GM19035 (cell line): Measurements from ENCODE around the gene ELFN1.
"Not testable (repeated sequence)": the region's sequence is repeated elsewhere in the genome, so short reads cannot be mapped to it uniquely, and the experiment has no call there.

Source experiments
- ATAC-seq: cut with Tn5 transposase; IDR thresholded peaks from one replicate; pipeline ENCODE4 v1.9.1; 2021; ENCODE audit not compliant: unreplicated experiment

The ELFN1 gene

DNA sequence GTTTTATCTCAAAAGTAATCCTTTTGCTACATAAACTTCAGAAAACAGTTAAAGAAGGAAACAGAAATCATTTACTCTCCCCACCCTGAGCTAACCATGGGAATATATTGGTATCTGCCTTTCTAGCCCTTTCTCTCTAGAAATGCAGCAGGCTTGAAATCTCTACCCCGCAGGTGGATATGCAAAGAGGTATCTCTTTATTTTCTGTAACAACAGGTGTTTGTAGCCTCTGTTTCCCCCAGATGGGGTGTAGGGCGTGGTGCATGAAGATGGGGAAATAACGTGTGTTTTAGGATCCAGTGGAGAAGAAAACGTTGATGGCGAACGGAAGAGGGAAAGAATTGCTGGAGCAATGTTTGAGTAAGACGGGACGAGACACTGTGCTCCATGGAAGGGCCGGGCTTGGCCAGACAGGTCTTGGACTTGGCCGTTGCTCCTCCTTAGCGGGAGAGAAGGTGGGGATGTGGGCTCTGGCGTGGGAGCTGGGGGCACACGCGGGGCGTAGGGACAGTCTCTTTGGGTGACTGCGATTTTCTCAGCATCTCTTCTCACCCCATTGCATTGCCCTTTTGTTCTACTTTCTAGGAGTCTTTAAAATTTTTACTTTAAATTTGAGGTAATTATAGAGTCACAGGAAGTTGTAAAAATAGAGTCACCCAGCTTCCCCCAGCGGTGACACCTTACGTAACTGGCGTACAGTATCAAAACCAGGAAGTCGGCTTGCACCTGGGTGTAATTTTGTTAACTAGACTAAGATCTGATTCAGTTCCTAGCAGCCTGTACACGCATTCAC is 82.9 kb downstream of the ELFN1 start:
- no peak for ATAC-seq

DNA sequence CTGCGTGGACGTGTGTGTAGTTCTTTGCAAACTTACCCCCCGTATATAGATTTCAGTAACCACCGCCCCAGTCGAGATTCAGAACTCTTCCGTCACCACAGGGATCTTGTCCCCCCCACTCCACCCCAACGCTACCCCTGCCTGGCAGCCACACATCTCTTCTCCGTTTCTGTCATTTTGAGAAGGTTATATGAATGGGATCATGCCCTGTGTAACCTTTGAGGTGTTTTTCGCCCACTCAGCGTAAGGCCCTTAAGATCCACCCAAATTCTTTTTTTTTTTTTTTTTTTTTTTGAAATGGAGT is 83.4 kb downstream of the ELFN1 start:
- ATAC-seq, result no peak

DNA sequence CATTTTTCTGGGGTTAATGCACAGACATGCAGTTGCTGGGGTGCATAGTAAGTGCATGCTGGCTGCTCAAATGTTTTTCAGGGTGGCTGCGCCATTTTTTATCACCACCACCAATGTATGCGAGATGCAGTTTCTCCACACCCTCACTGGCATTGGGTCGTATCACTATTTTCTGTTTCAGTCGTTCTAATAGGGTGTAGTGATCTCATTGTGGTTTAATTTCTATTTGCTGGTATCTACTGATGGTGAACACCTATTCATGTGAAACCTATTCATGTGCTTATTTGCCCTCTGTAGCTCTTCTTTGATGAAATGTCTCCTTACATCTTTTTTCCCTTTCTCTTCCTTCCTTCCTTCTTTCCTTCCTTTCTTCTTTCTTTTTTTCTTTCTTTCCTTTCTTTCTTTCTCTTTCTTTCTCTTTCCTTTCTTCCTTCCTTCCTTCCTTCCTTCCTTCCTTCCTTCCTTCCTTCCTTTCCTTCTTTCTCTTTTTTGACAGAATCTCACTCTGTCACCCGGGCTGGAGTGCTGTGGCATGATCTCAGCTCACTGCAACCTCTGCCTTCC is 84.3 kb downstream of the ELFN1 start:
- no peak for ATAC-seq

DNA sequence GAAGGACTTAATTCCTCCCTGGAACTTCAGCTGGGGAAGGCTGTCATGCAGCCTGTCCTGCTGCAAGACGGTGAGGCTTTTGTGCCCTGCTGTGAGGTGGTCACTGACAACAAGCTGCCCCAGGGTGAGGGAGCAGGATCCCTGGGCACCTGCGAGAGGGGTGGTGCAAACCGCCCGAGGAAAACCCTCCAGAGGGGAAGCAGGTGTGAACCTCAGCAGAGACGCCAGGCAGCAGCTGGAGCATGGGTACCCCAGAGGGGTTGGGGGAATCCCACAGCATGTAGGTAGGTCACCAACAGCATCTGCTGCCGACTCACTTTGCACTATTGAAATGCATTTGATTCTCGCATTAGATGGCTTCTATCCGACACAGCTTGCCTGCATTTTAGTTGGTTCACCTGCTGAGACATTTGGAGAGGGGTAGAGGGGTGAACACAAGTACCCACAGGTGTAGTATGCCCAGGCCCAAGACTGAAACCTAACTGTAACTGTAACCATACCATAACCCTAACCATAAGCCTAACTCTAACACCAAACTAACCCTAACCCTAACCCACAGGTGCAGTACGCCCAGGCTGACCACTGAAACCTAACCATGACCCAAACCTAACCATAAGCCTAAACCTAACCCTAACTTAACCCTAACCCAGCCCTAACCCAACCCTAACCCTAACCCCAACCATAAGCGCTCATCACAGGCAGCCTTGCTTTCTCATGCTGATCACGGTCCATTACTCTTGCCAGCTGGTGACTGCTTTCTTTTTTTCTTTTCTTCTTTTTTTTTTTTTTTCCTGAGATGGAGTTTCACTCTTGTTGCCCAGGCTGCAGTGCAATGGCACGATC is 85.9 kb downstream of the ELFN1 start:
- ATAC-seq, result no peak

DNA sequence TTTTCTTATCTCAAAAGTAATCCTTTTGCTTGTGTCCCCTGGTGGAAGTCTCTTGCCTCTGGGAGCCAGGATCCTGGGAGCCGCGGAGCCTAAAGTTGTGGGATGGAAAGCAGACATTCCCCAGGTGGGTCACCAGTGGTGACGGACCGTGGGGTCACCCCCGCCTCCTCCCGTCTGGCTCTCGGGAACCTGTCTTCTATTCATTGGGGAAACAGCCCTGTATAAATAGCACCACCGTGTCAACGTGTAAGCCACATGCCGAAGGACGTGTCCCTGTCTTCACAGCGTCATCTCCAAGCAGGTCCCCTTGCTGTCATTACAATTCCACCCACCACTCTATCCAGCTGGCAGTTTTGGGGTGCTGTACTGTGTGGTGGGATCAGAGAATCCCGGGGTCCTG is 87.5 kb downstream of the ELFN1 start:
- ATAC-seq, result no peak

DNA sequence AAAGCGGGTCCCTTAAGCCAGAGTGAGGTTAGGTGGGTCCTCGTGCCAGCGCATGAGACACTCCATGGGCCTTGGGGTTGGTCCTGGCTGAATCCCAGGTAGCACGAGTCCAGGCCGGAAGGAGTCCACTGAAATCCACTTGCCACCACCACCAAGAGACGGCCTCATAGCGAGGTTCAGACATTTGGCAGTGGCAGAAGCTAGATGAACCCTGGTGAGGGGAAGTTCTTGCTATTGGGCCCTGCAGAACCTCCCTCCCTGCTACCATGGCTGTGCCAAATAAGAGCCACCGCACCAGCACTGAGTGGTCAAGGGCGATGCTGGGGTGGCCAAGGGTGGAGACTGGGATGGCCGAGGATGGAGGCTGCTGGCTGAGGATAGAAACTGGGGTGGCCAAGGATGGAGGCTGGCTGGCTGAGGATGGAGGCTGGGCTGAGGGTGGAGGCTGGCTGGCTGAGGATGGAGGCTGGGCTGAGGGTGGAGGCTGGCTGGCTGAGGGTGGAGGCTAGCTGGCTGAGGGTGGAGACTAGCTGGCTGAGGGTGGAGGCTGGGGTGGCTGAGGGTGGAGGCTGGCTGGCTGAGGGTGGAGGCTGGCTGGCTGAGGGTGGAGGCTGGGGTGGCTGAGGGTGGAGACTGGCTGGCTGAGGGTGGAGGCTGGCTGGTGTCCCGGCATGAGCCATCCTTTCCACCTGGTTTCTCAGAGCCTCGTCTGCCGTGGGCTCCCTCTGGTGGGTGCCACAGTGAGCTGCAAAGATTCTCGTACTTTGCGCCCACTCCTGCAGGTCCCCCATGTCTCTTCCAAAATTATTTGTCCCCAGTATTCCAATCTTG is 88.2 kb downstream of the ELFN1 start:
- ATAC-seq, result no peak

DNA sequence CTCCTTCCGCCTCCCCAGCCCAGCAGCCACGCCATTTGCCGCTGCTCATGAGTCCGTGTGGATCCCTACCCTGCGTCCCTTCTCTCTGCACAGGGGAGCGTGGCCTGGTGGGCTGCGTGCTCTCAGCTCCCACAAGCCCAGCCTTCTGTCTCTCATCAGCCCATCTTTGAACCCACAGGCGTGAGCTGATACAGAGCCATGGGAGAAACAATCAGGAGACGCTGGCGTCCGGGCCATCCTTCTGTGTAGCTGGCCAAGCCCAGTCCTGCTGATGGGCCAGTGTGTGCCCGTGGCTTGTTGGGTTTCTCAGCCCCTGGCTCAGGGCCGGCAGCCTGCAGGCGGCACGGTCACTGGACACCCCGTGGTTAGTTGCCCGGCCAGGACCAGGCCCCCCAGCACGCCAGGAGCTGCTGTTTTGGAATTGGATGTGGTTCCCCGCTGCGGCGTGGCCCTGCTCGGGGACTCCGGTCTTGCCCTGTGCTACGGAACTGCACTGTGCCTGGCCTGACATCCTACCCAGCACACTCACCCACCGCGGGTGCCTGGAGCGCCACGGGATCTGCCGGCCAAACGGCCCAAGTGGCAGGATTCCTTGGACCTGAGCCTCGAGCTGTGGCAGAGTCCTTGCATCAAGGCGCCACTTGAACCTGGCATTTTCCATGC is 88.9 kb downstream of the ELFN1 start:
- ATAC-seq, result no peak

DNA sequence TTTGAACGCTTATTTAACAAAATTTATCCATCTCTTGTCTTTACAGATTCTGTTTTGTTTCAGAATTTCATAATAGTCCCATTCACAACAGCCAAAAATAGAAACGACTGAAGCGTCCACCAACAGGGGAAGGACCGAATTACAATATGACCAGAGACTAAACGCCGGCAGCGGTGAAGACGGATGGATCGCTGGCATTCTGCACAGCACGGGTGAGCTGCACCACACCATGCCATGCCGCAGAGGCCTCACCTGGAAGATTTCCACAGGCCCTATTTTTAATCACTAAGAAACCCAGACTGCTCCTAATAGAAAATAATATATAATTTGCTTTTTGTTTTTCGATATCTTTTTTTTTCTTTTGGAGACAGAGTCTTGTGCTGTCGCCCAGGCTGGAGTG is 91.0 kb downstream of the ELFN1 start:
- ATAC-seq, result no peak

DNA sequence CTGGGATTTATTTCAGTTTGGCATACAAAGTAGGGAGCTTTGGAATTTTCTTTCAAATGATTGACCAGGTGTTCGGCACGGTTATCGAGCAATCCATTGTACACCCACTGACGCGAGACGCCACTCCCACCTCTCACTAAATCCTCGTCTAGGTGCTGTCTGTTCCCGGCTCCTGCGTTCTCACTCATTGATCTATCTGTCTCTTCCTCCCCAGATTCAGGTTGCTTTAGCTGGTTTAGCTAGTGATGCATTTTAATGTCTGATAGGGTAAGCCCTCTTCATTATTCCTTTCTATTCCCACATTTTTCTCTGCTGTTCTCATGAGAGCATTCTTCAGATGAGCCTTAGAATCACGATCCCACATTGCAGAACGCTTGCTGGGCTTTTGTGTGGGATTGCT is 91.7 kb downstream of the ELFN1 start:
- no peak for ATAC-seq

DNA sequence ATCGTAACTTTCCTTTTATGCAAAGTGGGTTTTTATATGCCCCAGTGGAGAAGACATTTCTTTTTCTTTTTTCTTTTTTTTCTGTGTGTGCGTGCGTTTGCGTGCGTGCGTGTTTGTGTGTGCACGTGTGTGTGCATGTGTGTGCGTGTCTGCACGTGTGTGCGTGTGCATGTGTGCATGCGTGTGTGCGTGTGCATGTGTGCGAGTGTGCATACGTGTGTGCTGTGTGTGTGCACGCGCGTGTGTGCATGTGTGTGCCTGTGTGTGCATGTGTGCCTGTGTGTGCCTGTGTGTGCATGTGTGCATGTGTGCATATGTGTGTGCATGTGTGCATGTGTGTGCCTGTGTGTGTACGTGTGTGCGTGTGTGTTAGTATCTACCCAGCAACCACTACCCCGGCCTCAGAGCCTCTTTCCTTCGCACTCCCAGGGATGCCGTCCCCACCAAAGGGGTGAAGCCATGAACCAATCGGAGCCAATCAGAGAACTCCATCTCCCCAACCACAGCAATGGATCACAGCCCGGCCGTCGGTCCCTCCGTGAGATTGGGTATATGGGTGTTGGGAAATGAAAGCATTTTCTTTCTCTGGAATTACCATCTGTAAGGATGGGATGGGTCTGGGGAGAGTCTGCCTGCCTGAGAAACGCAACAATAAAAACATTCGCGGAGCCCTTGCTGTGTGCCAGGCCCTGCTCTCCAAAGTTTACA is 92.3 kb downstream of the ELFN1 start:
- ATAC-seq, result no peak

DNA sequence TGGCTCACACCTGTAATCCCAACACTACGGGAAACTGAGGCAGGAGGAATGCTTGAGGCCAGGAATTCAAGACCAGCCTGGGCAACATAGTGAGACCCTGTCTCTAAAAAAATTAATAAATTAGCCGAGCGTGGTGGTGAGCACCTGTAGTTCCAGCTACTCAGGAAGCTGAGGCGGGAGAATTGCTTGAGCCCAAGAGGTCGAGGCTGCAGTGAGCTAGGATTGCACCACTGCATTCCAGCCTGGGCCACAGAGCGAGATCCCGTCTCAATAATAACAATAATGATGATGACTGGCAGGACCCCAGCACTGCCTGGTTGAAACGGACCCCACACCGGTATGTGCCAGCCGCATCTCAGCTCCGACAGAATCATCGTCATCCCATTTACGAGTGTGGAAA is 93.0 kb downstream of the ELFN1 start:
- no peak for ATAC-seq

DNA sequence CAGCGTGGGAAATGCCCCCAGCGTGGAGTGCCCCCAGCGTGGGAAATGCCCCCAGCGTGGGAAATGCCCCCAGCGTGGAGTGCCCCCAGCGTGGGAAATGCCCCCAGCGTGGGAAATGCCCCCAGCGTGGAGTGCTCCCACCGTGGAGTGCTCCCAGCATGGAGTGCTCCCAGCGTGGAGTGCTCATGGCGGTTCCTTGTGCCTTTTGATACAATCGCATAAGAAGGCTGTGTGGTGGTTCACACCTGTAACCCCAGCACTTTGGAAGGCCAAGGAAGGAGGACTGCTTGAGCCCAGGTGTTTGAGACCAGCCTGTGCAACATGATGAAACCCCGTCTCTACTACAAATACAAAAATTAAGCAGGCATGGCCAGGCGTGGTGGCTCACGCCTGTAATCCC is 93.8 kb downstream of the ELFN1 start:
- not testable (repeated sequence) for ATAC-seq

DNA sequence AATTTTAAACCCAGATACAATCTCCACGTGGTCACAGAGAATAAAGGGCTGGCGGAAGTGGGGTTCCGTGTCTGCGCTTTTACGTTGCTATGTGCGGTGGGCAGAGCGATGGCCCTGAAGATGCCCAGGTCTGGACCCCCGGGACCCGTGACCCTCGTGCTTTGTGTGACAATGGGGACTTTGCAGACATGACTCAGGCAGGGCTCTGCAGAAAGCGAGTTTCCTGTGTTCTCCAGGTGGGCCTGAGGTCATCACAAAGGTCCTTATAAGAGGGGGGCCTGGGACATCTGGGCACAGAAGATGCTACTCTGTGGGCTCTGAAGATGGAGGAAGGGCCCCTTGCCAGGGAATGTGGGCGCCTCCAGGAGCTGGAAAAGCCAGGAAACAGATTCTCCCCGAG is 95.3 kb downstream of the ELFN1 start:
- no peak for ATAC-seq

DNA sequence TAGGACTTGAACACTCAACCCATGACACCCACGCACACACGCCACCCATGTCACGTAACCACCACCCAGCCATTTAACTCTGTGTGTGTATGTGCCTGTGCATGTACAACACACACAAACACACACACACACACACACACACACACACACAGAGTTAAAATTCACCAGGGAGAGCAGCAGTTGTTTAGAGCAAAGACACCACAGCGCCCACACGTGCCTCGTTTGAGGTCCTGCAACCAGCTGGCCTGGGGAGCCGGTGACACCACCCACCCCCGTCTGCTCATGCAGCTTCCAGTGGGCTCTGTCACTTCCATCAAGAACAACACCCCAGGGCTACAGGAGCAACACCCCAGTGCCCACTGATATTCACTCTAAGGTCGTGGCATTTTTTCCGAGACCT is 97.4 kb downstream of the ELFN1 start:
- ATAC-seq, result no peak

DNA sequence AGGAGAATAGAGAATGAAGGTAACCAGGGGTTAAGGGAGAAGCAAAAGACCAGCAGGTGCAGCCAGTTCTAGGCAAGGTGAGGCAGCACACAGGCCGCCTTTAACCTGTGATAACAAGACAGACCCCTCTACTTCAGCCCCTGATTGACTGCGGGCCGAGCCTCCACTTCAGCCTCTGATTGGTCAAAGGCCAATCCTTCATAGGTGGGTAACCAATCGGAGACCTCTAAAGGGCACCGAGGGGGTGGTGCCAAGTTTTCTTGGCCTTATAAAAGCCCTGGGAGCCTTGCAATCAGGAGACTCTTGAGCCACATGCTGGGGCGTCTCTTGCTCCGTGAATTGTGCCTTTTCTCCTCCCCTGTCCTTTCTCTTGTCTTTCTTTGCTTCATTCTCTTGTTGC is 98.8 kb downstream of the ELFN1 start:
- no peak for ATAC-seq

DNA sequence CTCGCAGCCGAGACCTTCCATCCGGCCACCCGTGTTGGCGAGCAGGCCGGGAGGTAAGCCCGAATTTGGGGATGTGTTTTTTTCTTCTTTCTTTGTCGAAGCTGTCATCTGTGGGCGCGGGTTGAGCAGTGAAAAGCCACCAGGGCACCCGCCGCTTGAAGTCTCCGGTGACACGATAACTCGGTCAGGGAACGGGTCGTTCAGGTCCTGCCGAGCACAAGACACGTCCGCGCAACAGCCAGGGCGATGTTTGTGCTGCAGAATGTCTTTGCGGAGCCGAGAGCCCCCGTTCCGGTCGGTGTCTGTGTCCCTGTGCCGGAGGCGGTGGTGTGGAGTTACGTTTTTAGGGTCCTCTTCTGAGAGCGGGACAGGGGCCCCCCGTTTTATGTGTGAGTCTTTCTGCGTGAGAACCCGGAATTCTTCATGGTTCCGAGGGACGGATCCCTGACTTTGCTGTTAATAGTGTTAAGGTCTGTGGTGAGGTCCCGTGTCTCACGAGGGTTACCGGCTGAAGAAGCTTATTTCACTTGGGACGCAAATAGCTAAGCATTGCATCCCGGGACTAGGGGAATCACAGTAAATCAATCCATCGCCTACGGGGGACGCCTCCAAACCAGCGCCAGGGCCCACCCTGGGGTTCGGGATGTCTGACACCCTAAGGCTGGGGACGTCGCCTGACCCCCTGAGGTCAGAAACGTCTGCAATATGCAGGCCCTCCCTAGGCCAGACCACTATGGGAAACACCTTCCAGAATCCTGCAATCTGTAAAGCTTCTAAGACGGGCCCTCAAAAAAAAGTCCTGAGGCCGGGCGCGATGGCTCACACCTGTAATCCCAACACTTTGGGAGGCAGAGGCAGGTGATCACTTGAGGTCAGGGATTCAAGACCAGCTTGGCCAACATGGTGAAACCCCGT is 99.5 kb downstream of the ELFN1 start:
- ATAC-seq, result no peak

DNA sequence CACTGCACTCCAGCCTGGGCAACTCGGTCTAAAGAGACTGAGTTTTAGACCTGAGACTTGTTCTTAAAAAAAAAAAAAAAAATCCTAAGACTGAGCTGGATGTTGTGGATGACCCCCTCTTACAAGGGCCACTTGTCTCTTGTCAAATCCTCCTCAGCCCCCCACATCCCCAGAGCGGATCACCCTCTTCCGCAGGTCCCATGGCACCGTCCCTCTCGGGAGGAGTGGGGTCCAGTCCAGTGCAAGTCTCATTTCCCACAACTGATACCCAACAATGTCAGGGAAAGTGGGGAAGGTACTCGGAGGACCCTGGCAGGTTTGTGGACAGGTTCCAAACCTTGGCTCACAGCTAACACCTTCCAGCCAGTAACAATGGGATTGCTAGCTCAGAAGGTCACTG is 100.3 kb downstream of the ELFN1 start:
- no peak for ATAC-seq

DNA sequence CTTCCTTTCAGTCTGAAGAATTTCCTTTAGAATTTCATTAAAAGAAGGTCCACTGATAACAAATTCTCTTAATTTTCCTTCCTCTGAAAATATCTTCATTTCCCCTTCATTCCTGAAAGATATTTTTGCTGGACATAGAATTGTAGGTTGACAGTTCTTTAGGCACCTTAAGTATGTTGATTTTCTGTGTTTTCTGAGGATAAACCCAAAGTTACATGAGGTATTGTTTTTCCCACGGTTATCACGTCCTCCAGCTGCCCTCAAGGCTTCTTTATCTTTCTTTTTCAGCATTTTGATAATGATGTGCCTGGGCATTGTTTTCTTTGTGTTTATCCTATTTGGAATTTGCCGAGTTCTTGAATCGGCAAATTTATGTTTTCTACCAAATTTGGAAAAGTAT is 105.3 kb downstream of the ELFN1 start:
- no peak for ATAC-seq

DNA sequence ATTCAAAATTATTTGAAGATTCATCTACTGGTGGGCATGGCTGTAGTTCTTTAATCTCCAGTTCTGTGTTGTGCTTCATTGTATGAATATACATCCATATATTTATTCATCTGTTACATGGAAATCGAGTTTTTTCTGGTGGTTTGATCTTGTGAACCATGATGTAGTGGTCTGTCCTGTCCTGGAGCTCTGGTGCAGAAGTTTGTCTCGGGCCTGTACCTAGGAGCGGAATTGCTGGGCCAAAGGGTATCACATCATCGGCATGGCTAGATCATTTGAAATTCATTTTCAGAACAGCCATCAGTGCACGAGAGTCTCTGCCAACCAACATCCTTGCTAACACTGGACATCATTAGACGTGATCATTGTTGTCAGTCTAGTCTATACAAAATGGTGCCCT is 107.0 kb downstream of the ELFN1 start:
- ATAC-seq, result no peak
